NCI-H2107 treated with DMSO at 0.1 percent for 48 hours (cell line): ENCODE data around the gene BRF1.
"Not testable (repeated sequence)": the region's sequence is repeated elsewhere in the genome, so short reads cannot be mapped to it uniquely, and the experiment has no call there.

ENCODE experiments used
- DNase-seq: peaks from one replicate; lab custom pipeline; 2025; ENCODE audit not compliant: unreplicated experiment; lab: John Stamatoyannopoulos, UW

Gene BRF1

GRCh38 chr14:105332350-105332874 lies 31.6 kb upstream of the BRF1 start:
- DNase-seq = no peak

- no peak for DNase-seq
These were observed 31.0 kb upstream of the BRF1 start for GRCh38 chr14:105331575-105332349.

DNA sequence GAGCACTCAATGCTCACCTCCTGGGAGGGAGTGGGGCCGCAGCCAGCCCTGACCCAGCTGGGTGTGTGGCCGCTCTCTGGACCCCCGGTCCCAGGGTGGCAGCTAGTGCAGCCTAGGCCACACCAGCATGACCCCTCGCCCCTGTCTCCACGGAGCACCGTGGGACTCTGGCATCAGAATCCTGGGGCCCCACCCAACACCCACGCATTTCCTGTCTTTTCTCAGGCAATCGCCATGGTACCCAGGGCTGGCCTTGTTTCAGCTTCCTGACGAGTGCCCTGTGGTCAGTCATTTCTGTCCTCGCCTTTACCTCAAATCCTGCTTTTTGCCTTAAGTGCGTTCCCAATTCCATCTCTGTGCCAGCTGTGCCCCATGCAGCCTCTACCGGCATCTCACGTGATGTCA lies 29.7 kb upstream of the BRF1 start:
- DNase-seq = no peak

- no peak for DNase-seq
These were observed 28.8 kb upstream of the BRF1 start for GRCh38 chr14:105329411-105330150.

DNA sequence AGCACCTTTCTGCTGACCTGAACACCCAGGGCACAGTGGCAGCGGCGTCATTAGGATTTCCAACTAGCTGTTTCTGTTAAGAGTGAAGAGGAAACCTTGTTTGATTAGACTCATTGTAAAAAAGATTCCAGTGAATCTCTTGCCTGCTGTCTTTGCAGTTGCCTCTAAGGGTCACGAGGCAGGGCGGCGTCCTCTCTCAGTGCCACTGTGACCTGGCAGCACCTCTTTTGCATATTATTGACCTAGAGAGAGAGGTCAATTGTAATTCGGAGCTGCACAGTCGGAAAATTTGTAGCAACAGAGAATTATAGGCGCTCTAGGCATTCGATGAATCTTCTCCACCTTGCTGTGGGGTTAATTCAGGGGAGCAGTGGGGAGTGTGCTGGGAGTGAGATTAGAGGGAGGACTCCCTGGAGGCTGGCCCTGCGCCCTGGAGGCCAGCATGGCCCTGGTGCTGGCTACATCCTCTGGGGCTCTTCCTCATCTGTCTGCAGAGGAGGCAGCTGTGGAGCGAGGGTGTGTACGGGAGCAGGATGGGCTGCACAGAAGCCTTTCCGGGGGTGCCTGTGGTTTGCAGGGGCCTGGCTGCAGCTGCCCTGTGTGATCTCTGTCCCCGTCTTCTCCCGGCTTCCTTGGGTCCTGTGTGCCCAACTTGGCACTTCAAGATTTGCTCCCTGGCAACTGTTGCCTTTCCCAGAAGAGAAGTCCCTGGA lies 28.0 kb upstream of the BRF1 start:
- no peak for DNase-seq

DNA sequence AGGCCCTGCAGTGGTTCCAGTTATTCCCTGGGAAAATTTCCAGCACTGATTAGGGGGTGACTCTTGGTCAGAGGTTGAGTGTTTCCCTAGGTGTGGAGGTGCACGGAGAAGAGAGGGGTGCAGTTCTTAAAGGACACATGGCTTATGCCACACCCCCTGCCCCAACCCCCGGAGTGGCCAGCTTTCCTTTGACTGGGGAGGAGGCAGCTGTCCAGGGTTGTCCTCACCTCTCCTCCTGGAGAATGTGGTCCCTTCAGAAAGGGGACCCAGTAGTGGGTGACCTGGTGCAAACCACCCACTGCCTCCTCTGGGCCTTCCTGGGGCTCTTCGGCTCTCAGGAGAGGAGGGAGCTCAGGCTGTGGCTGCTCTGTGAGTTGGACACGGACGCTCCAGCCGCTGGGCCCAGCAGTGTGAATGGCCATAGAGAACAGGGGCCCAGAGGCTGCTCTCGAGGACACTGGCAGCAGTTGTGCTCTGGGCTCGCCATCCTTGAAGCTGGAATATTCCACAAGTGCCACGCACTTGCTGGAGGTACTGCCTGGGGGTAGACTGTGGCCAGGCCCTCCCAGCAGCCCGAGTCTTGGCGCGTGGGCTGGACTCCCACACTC lies 27.4 kb upstream of the BRF1 start:
- DNase-seq = no peak

GRCh38 chr14:105327695-105328045 lies 26.9 kb upstream of the BRF1 start:
- DNase-seq = not testable (repeated sequence)

DNA sequence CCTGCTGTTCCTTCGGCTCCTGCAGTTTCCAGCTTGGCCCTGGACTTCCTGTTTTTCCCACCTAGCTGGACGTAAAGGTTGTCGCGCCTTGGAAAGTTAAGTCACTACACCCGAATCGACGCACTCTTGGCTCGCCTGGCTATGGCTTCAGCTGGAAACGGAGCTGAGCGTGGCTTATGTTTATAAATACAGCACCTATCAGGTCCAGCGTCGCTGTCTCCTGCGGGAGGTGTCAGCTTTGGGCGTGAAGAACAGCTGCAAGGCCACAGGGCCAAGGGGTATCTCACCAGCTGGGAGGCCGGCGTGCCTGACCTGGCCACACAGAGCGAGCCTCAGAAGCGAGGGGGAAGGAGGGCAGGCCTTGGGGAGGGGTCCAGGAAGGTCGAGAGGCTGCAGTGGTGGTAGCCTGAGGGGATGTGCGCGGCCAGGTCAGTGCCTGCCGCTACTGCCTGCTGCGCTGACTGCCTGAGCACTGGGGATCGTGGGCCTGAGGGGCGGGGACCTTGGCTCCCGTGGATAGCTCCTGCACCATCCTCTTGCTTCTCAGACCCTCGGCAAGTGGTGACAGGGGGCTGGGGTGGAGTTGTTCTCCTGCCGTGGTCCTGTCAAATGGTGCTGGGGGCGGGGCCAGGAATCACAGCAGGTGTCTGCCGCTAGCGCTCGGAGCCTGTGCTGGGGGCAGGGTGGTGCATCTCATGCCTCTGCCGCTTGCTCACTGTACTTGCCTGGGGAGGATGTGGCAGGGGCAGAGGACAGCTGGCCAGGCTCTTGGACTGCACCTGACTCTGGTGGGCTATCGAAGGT lies 26.3 kb upstream of the BRF1 start:
- no peak for DNase-seq

DNA sequence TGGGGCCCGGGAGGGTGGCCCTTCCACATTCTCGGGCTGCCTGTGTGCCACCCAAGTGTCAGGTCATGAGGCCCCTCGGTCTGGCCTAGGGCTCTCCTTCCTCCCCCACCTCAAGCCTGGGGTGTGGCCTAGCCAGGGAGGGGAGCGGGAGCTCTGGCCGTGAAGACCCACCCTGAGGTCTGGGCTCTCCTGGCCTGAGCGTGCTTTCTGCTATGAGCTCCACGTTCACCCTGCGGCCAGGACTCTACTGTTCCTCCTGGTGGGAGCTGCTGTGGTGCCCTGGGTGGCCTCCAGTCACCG lies 25.7 kb upstream of the BRF1 start:
- no peak for DNase-seq

DNA sequence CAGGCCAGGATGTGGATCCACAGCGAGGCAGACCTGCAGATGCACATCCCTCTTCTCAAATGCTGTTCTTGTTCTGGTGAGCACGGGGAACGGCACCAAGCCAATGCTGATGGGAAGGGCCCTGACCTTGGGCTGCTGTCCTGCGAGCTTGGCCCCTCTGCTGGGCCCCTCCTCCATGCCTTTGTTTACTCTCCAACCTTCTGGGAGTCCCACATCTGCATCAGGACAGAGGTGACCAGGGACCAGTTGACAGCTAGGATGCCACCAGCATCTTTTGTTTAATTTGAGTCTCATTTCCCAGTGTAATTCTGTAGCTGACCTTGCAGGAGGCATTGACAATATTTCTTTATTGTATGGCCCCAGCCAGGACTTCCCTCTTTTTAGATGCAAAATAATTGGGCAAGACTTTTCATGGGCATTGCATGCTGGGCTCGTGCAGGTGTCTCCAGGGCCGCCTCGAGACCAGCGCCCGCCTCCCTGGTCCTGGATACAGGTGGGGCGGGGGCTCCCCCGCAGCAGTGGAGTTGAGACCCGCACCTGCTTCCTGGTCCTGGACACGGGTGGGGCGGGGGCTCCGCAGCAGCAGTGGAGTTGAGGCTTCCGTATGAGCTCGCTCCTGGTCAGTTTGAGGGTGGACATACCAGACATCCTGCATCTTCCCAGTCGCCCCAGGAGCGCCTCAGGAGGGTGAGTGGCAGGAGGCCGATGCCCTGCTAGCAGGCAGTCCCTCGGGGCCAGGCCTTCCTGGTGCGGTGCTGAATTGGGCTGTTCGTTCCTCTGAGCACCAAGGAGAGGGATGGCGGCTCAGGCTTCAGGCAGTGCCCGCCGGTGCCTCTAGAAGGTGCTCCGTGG lies 25.1 kb upstream of the BRF1 start:
- no peak for DNase-seq

GRCh38 chr14:105325303-105325702 lies 24.5 kb upstream of the BRF1 start:
- no peak for DNase-seq

DNA sequence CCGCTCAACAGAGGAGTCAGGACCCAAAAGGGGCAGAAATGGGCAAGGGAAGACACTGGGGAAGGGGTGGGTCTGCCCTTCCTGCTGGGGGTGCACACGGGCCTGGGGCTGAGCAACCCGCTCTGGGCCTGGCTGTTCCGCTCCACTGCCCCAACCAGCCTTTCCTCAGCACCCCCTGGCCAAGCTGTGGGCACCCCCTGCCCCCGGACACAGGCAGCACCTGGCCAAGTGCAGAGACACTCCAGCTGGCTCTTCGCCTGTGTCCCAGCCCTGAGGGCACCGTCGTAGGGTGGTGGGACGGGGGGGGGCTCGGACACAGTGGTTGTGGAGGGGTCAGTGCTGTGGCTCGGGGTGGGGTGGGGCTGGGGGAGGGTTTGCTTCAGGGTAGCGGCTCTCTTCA lies 24.1 kb upstream of the BRF1 start:
- DNase-seq = no peak

GRCh38 chr14:105324080-105324778 lies 23.4 kb upstream of the BRF1 start:
- DNase-seq = no peak

- DNase-seq = no peak
These were observed 22.9 kb upstream of the BRF1 start for GRCh38 chr14:105323663-105324062.

GRCh38 chr14:105322791-105323556 lies 22.2 kb upstream of the BRF1 start:
- no peak for DNase-seq

DNA sequence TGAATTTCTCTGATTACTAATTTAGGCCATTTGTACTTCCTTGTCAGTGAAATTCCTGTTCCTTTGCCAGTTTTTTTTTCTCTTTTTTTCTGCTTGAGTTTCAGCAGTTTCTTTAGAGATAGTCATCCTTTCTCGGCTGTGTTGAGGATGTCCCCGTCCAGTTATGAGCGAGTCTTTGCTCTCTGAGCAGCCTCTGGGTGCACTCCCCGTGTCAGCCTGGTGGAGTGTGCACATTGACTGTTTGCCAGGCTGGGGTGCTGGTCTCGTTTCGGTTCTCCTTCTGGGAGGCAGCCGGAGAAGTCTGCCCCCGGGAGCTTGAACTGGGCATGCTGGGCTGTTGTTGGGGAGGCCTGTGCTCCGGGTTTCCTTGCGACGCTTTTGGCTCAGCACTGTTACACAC lies 16.7 kb upstream of the BRF1 start:
- DNase-seq = no peak

- no peak for DNase-seq
These were observed 16.2 kb upstream of the BRF1 start for GRCh38 chr14:105316968-105317510.

DNA sequence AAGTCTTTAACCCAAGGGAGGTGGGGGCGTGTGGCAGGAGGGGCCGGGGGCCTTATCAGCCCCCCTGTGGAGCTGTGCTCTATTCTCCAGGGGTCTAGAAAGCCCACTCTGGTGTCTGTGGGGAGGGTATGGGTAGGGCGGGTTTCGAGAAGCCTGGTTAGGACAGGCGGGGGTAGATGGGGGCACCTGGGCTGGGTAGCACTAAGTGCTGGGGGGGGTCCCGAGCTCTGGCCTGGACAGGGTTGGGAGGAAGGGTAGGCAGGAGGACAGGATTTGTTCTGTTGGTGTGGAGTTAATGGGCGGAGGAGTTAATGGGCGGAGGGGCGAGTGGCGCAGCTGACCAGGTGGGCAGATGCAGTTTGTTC lies 15.8 kb upstream of the BRF1 start:
- no peak for DNase-seq
